ENCODE data around the gene ACLY. TPM values are rescaled to one million over a fixed set of nuclear protein-coding genes. Genes with fewer than 3 reads are reported as not detected.

ACLY gene
- total RNA-seq, 1 donor from 2014 or later = 326 TPM

DNA sequence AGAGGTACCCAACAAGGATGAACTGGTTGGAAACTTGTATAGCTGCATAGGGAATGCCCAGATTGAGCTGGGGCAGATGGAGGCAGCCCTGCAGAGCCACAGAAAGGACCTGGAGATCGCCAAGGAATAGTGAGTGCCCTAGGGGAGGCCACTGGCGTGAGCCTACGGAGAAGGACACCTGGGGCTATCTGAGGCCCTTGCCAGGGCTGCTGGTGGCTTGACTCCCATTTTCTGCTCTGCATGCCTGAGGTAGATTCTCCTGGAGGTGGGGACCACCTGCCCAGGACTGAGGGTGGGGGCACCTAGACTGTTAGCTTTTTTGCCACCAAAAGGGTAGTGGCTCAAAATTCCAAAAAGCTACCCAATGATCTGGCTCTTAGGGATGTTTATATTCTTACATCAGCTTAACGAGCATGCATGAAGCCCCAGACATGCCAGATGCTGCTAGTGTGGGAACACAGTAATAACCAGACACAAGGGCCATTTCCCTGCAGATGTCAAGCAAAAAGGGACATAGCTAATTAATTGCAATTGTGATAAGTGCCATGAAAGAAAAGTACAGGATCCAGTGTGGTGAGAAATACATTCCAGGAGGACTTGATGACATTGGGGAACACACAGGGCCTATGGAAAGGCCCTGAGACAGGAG lies 20.4 kb upstream of the ACLY start:
- H3K36me3 Mint-ChIP-seq (ENCODE audit: low read depth, unreplicated experiment) = peaks cover 10% of the 10 kb centered on the region
- H3K4me1 Mint-ChIP-seq (ENCODE audit: low read depth, unreplicated experiment) = no peaks in the 10 kb centered on the region
- Histone ChIP-seq H3K36me3 (ENCODE audit: insufficient read depth, low read length) (no peaks in the 10 kb centered on the region), H3K9me3 (ENCODE audit: insufficient read depth, low read depth, low read length) (no peaks in the 10 kb centered on the region), H3K4me3 (ENCODE audit: insufficient read depth, low read depth, low read length) (no peak overlapping the region), H3K9ac (ENCODE audit: low read length) (no peak overlapping the region), H2AFZ (ENCODE audit: low read depth, low read length) (no peak overlapping the region), H3K4me1 (ENCODE audit: insufficient read depth, low read length) (no peaks in the 10 kb centered on the region), H3K4me2 (ENCODE audit: low read length) (no peak overlapping the region), H3K27me3 (ENCODE audit: insufficient read depth, low read length) (no peaks in the 10 kb centered on the region), H3K79me2 (ENCODE audit: insufficient read depth, low read length) (no peaks in the 10 kb centered on the region), H4K20me1 (ENCODE audit: insufficient read depth, low read length) (no peaks in the 10 kb centered on the region), H3K27ac (ENCODE audit: low read depth, low read length) (no peak overlapping the region)
- peaks cover 11% of the 10 kb centered on the region for H3K27me3 Mint-ChIP-seq (ENCODE audit: low read depth, unreplicated experiment)
- no peak overlapping the region for H3K27ac Mint-ChIP-seq (ENCODE audit: unreplicated experiment)
- DNase-seq (ENCODE audit: low read depth) (no peak), FAIRE-seq (no peak)
- H3K4me3 Mint-ChIP-seq (ENCODE audit: unreplicated experiment) = no peak overlapping the region
- no peak for TF ChIP-seq EZH2 (IDR thresholded peaks at IDR 0.05; ENCODE audit: insufficient read depth, low read length)
- TF ChIP-seq, protein P1, sequence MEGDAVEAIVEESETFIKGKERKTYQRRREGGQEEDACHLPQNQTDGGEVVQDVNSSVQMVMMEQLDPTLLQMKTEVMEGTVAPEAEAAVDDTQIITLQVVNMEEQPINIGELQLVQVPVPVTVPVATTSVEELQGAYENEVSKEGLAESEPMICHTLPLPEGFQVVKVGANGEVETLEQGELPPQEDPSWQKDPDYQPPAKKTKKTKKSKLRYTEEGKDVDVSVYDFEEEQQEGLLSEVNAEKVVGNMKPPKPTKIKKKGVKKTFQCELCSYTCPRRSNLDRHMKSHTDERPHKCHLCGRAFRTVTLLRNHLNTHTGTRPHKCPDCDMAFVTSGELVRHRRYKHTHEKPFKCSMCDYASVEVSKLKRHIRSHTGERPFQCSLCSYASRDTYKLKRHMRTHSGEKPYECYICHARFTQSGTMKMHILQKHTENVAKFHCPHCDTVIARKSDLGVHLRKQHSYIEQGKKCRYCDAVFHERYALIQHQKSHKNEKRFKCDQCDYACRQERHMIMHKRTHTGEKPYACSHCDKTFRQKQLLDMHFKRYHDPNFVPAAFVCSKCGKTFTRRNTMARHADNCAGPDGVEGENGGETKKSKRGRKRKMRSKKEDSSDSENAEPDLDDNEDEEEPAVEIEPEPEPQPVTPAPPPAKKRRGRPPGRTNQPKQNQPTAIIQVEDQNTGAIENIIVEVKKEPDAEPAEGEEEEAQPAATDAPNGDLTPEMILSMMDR (IDR thresholded peaks at IDR 0.05; ENCODE audit: insufficient read depth, low read depth, low read length) = no peak
- H3K9me3 Mint-ChIP-seq (ENCODE audit: unreplicated experiment) = no peaks in the 10 kb centered on the region

DNA sequence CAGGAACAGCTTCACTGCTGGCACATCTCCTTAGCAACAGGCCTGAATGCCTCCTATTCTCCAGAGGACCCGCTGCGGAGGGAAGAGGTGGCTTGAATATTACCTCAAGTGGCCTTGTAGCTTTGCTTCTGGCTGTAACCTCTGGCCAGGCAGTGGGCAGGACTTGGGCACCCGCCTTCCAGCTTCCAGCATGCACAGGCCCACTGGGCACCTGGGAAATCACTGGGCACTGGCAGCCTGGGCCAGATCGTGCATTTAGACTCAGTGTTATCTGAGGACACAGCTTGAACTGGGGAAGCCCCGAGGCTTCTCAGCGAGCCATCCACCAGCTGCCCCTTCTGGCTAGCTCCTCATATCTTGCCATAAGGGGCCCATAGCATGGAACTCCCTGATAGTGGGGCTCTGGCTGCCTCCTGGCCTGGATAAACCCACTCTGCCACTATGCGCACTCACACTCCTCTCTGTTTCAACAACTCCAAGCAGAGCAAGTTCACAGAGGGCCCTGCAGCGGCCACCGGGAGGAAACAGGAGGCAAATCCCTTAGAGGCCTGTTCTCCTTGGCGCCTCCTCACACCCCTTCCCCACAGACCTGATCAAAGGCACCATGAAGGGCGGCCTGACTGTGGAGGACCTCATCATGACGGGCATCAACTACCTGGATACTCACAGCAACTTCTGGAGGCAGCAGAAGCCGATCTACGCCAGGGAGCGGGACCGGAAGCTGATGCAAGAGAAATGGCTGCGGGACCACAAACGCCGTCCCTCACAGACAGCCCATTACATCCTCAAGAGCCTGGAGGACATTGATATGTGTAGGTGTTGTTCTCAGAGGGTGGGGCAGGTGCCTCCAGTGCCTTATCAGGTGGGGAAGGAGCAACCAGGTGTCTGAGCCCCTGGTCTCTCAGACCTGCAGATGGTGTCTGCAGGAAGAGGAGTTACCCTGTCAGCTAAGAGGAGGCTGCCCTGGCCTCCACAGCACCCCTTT lies 19.5 kb upstream of the ACLY start:
- no peak overlapping the region for H3K27ac Mint-ChIP-seq (ENCODE audit: unreplicated experiment)

More for the DNA sequence above, 19.5 kb upstream of the ACLY start:
- Histone ChIP-seq H3K9me3 (ENCODE audit: insufficient read depth, low read depth, low read length) (no peaks in the 10 kb centered on the region), H3K79me2 (ENCODE audit: insufficient read depth, low read length) (no peaks in the 10 kb centered on the region), H4K20me1 (ENCODE audit: insufficient read depth, low read length) (no peaks in the 10 kb centered on the region), H3K9ac (ENCODE audit: low read length) (no peak overlapping the region), H2AFZ (ENCODE audit: low read depth, low read length) (no peak overlapping the region), H3K4me3 (ENCODE audit: insufficient read depth, low read depth, low read length) (no peak overlapping the region), H3K27ac (ENCODE audit: low read depth, low read length) (no peak overlapping the region), H3K4me2 (ENCODE audit: low read length) (no peak overlapping the region), H3K4me1 (ENCODE audit: insufficient read depth, low read length) (no peaks in the 10 kb centered on the region), H3K27me3 (ENCODE audit: insufficient read depth, low read length) (no peaks in the 10 kb centered on the region), H3K36me3 (ENCODE audit: insufficient read depth, low read length) (no peaks in the 10 kb centered on the region)
- FAIRE-seq (no peak), DNase-seq (ENCODE audit: low read depth) (no peak)
- TF ChIP-seq, protein P1 (IDR thresholded peaks at IDR 0.05; ENCODE audit: insufficient read depth, low read depth, low read length) = no peak
- TF ChIP-seq EZH2 (IDR thresholded peaks at IDR 0.05; ENCODE audit: insufficient read depth, low read length) = no peak
- Mint-ChIP-seq H3K4me3 (ENCODE audit: unreplicated experiment) (no peak overlapping the region), H3K27me3 (ENCODE audit: low read depth, unreplicated experiment) (peaks cover 11% of the 10 kb centered on the region), H3K9me3 (ENCODE audit: unreplicated experiment) (no peaks in the 10 kb centered on the region), H3K4me1 (ENCODE audit: low read depth, unreplicated experiment) (no peaks in the 10 kb centered on the region), H3K36me3 (ENCODE audit: low read depth, unreplicated experiment) (peaks cover 10% of the 10 kb centered on the region)

Measured in astrocyte (in vitro differentiated cells and primary cell).